Panc1 (cell line): ENCODE results near the gene C6orf62.

Source experiments
- CTCF ChIP-seq: fragments of 450-650 bp; IDR thresholded peaks from 2 replicates; pipeline ENCODE4 v1.5.1; 2017; ENCODE audit warnings: mild to moderate bottlenecking
- REST ChIP-seq, 2 experiments: IDR thresholded peaks; 2 replicates each; pipeline ENCODE4 v1.6.1; 2011 to 2012; ENCODE audit warnings: low read depth in 2 of 2, control low read depth in 1 of 2, low read length in 1 of 2, mild to moderate bottlenecking in 1 of 2, moderate library complexity in 1 of 2; ENCODE audit not compliant: insufficient read depth in 1 of 2
- TCF7L2 ChIP-seq: IDR thresholded peaks from 2 replicates; pipeline ENCODE4 v1.6.1; 2011; ENCODE audit warnings: mild to moderate bottlenecking, low read depth, low read length, inconsistent platforms

GRCh38 chr6:24759718-24760117, 40.8 kb upstream of the C6orf62 start:
- TF ChIP-seq CTCF: no peak
- no peak for TF ChIP-seq REST (IDR thresholded peaks at IDR 0.05; ENCODE audit: insufficient read depth in 1 of 2, low read depth in 2 of 2, low read length in 1 of 2)
- TF ChIP-seq TCF7L2: no peak
